ENCODE measurements around the gene AKAP10.
"Not testable (repeated sequence)": the region's sequence is repeated elsewhere in the genome, so short reads cannot be mapped to it uniquely, and the experiment has no call there.

Gene AKAP10

GRCh38 chr17:19867329-19868078, 110.1 kb downstream of the AKAP10 start, which contains the start of gene ULK2:
TSS of gene ULK2 (minus strand) at chr17:19867936. CDS start at chr17:19867417, 519 bp downstream.
- peak within 1 kb of the TSS; percentile 5 for H3K27ac ChIP-seq (ENCODE audit: low read depth, low read length)
- no CpG with 5 or more reads among the region's 111 CpGs for WGBS (ENCODE audit: extremely low coverage, insufficient coverage, low lambda C conversion rate)

GRCh38 chr17:19867079-19867328, 110.6 kb downstream of the AKAP10 start:
- H2BK120ac ChIP-seq (ENCODE audit: low read depth, low read length) = no peak overlapping the region
- no peak overlapping the region for H2AK5ac ChIP-seq (ENCODE audit: low read length)
- peak overlapping the region; percentile 92 for H3K4ac ChIP-seq (ENCODE audit: low read depth, low read length)
- H3K56ac ChIP-seq (ENCODE audit: low read length) = peak overlapping the region; percentile 88
- no CpG with 5 or more reads among the region's 27 CpGs for WGBS (ENCODE audit: extremely low coverage, insufficient coverage, low lambda C conversion rate)
- H3K23ac ChIP-seq (ENCODE audit: low read length) = no peak overlapping the region
- peak overlapping the region; percentile 89 for H3K4me2 ChIP-seq (ENCODE audit: low read length)
- no peak overlapping the region for H2BK15ac ChIP-seq (replicated peaks; ENCODE audit: low read depth)
- H3K79me2 ChIP-seq (ENCODE audit: control insufficient read depth, insufficient read depth, low read length) = no peaks in the 10 kb centered on the region
- peak overlapping the region; percentile 44 for H3K18ac ChIP-seq (ENCODE audit: low read length)
- H3K4me1 ChIP-seq (ENCODE audit: control insufficient read depth, low read depth, low read length) = no peaks in the 10 kb centered on the region
- H3K27ac ChIP-seq (ENCODE audit: low read depth, low read length) = peak overlapping the region; percentile 5
- peak overlapping the region; percentile 5 for H4K8ac ChIP-seq (ENCODE audit: low read depth, low read length)
- DNase-seq = peak; percentile 85
- no peak overlapping the region for H2BK5ac ChIP-seq (ENCODE audit: low read length)
- no peak overlapping the region for H4K5ac ChIP-seq (ENCODE audit: low read length)
- peak overlapping the region; percentile 58 for H3K4me3 ChIP-seq (ENCODE audit: low read length)
- H3K36me3 ChIP-seq (ENCODE audit: control insufficient read depth, insufficient read depth, low read length) = no peaks in the 10 kb centered on the region
- peak overlapping the region; percentile 82 for H3K9ac ChIP-seq (ENCODE audit: low read length)
- H3K79me1 ChIP-seq (ENCODE audit: low read length) = no peaks in the 10 kb centered on the region
- H3K27me3 ChIP-seq (ENCODE audit: insufficient read depth, low read length, poor library complexity) = no peaks in the 10 kb centered on the region

More at GRCh38 chr17:19867329-19868078, 110.1 kb downstream of the AKAP10 start, which contains the start of gene ULK2:
- H2BK15ac ChIP-seq (replicated peaks; ENCODE audit: low read depth) = no peak within 1 kb of the TSS
- H3K4me1 ChIP-seq (ENCODE audit: control insufficient read depth, low read depth, low read length) = no peaks in the 10 kb centered on the region
- H3K27me3 ChIP-seq (ENCODE audit: insufficient read depth, low read length, poor library complexity) = no peaks in the 10 kb centered on the region
- H3K79me2 ChIP-seq (ENCODE audit: control insufficient read depth, insufficient read depth, low read length) = no peaks in the 10 kb centered on the region
- no peak within 1 kb of the TSS for H4K5ac ChIP-seq (ENCODE audit: low read length)
- peak within 1 kb of the TSS; percentile 92 for H3K4ac ChIP-seq (ENCODE audit: low read depth, low read length)
- H3K4me2 ChIP-seq (ENCODE audit: low read length) = peak within 1 kb of the TSS; percentile 89
- H3K23ac ChIP-seq (ENCODE audit: low read length) = no peak within 1 kb of the TSS
- peak within 1 kb of the TSS; percentile 44 for H3K18ac ChIP-seq (ENCODE audit: low read length)
- no peak within 1 kb of the TSS for H2BK5ac ChIP-seq (ENCODE audit: low read length)
- H3K4me3 ChIP-seq (ENCODE audit: low read length) = peak within 1 kb of the TSS; percentile 58
- H4K8ac ChIP-seq (ENCODE audit: low read depth, low read length) = peak within 1 kb of the TSS; percentile 5
- no peak within 1 kb of the TSS for H2AK5ac ChIP-seq (ENCODE audit: low read length)
- DNase-seq = peak; percentile 83
- H3K36me3 ChIP-seq (ENCODE audit: control insufficient read depth, insufficient read depth, low read length) = no peaks in the 10 kb centered on the region
- H3K56ac ChIP-seq (ENCODE audit: low read length) = peak within 1 kb of the TSS; percentile 88
- H3K79me1 ChIP-seq (ENCODE audit: low read length) = no peaks in the 10 kb centered on the region
- H3K9ac ChIP-seq (ENCODE audit: low read length) = peak within 1 kb of the TSS; percentile 82
- no peak within 1 kb of the TSS for H2BK120ac ChIP-seq (ENCODE audit: low read depth, low read length)

- H3K4me1 ChIP-seq (ENCODE audit: control insufficient read depth, low read depth, low read length) = no peaks in the 10 kb centered on the region
- H2AK5ac ChIP-seq (ENCODE audit: low read length) = no peak overlapping the region
- no peaks in the 10 kb centered on the region for H3K79me2 ChIP-seq (ENCODE audit: control insufficient read depth, insufficient read depth, low read length)
- H3K36me3 ChIP-seq (ENCODE audit: control insufficient read depth, insufficient read depth, low read length) = no peaks in the 10 kb centered on the region
- no peak overlapping the region for H2BK5ac ChIP-seq (ENCODE audit: low read length)
- H3K27me3 ChIP-seq (ENCODE audit: insufficient read depth, low read length, poor library complexity) = no peaks in the 10 kb centered on the region
- no peak overlapping the region for H3K4ac ChIP-seq (ENCODE audit: low read depth, low read length)
- no peak overlapping the region for H3K9ac ChIP-seq (ENCODE audit: low read length)
- no peak overlapping the region for H3K23ac ChIP-seq (ENCODE audit: low read length)
- no peak overlapping the region for H3K4me3 ChIP-seq (ENCODE audit: low read length)
- no peak overlapping the region for H3K18ac ChIP-seq (ENCODE audit: low read length)
- H2BK15ac ChIP-seq (replicated peaks; ENCODE audit: low read depth) = no peak overlapping the region
- H3K4me2 ChIP-seq (ENCODE audit: low read length) = no peak overlapping the region
- no peak for DNase-seq
- no CpG with 5 or more reads among the region's 3 CpGs for WGBS (ENCODE audit: extremely low coverage, insufficient coverage, low lambda C conversion rate)
- H2BK120ac ChIP-seq (ENCODE audit: low read depth, low read length) = no peak overlapping the region
- H3K79me1 ChIP-seq (ENCODE audit: low read length) = no peaks in the 10 kb centered on the region
- H4K8ac ChIP-seq (ENCODE audit: low read depth, low read length) = no peak overlapping the region
- H3K56ac ChIP-seq (ENCODE audit: low read length) = no peak overlapping the region
- H3K27ac ChIP-seq (ENCODE audit: low read depth, low read length) = no peak overlapping the region
- H4K5ac ChIP-seq (ENCODE audit: low read length) = no peak overlapping the region
Observed at GRCh38 chr17:19865021-19865420, 112.6 kb downstream of the AKAP10 start.

- not testable (repeated sequence) for H3K23ac ChIP-seq (ENCODE audit: low read length)
- WGBS (ENCODE audit: extremely low coverage, insufficient coverage, low lambda C conversion rate) = no CpG with 5 or more reads among the region's 9 CpGs
- DNase-seq = peak; percentile 2
Observed at GRCh38 chr17:19860647-19861177, 116.9 kb downstream of the AKAP10 start.

GRCh38 chr17:19857640-19858039, 120.0 kb downstream of the AKAP10 start:
- Histone ChIP-seq H3K4me2 (ENCODE audit: low read length) (no peak overlapping the region), H2BK5ac (ENCODE audit: low read length) (no peak overlapping the region), H4K8ac (ENCODE audit: low read depth, low read length) (no peak overlapping the region), H2BK15ac (replicated peaks; ENCODE audit: low read depth) (no peak overlapping the region), H3K18ac (ENCODE audit: low read length) (no peak overlapping the region), H3K56ac (ENCODE audit: low read length) (no peak overlapping the region), H3K4ac (ENCODE audit: low read depth, low read length) (no peak overlapping the region), H2AK5ac (ENCODE audit: low read length) (no peak overlapping the region), H3K27ac (ENCODE audit: low read depth, low read length) (no peak overlapping the region), H3K4me1 (ENCODE audit: control insufficient read depth, low read depth, low read length) (no peaks in the 10 kb centered on the region), H2BK120ac (ENCODE audit: low read depth, low read length) (no peak overlapping the region), H3K79me1 (ENCODE audit: low read length) (no peaks in the 10 kb centered on the region), H3K9ac (ENCODE audit: low read length) (no peak overlapping the region), H4K5ac (ENCODE audit: low read length) (no peak overlapping the region), H3K23ac (ENCODE audit: low read length) (no peak overlapping the region), H3K79me2 (ENCODE audit: control insufficient read depth, insufficient read depth, low read length) (no peaks in the 10 kb centered on the region), H3K27me3 (ENCODE audit: insufficient read depth, low read length, poor library complexity) (no peaks in the 10 kb centered on the region), H3K4me3 (ENCODE audit: low read length) (no peak overlapping the region), H3K36me3 (ENCODE audit: control insufficient read depth, insufficient read depth, low read length) (no peaks in the 10 kb centered on the region)
- no peak for DNase-seq
- WGBS (ENCODE audit: extremely low coverage, insufficient coverage, low lambda C conversion rate) = no CpG with 5 or more reads among the region's 2 CpGs

More at GRCh38 chr17:19860647-19861177, 116.9 kb downstream of the AKAP10 start:
- H2BK120ac ChIP-seq (ENCODE audit: low read depth, low read length); H3K27me3 ChIP-seq (ENCODE audit: insufficient read depth, low read length, poor library complexity); H3K56ac ChIP-seq (ENCODE audit: low read length); H3K79me2 ChIP-seq (ENCODE audit: control insufficient read depth, insufficient read depth, low read length); H2BK15ac ChIP-seq (replicated peaks; ENCODE audit: low read depth); H3K4ac ChIP-seq (ENCODE audit: low read depth, low read length); H3K18ac ChIP-seq (ENCODE audit: low read length); H3K4me1 ChIP-seq (ENCODE audit: control insufficient read depth, low read depth, low read length); H2AK5ac ChIP-seq (ENCODE audit: low read length); H3K79me1 ChIP-seq (ENCODE audit: low read length); H3K9ac ChIP-seq (ENCODE audit: low read length); H3K4me3 ChIP-seq (ENCODE audit: low read length); H3K36me3 ChIP-seq (ENCODE audit: control insufficient read depth, insufficient read depth, low read length); H2BK5ac ChIP-seq (ENCODE audit: low read length); H3K27ac ChIP-seq (ENCODE audit: low read depth, low read length); H3K4me2 ChIP-seq (ENCODE audit: low read length); H4K5ac ChIP-seq (ENCODE audit: low read length); H4K8ac ChIP-seq (ENCODE audit: low read depth, low read length): not testable (repeated sequence)
